Tibial nerve (tissue), 4 donors: ENCODE measurements around the gene SLC16A12.

Experiments used
- EP300 ChIP-seq, 2 donors: sonication (generic); formaldehyde crosslinking; IDR thresholded peaks; one replicate each; pipeline ENCODE4 v1.6.1; 2017; ENCODE audit warnings: antibody characterized with exemption in 2 of 2, mild to moderate bottlenecking in 1 of 2
- POLR2A ChIP-seq, 2 donors: fragments of 450-650 bp; IDR thresholded peaks; one replicate each; pipeline ENCODE4 v1.6.1; 2017; ENCODE audit warnings: antibody characterized with exemption in 2 of 2, mild to moderate bottlenecking in 2 of 2, moderate library complexity in 2 of 2
- TF ChIP-seq, protein P1 (sequence below), 5 experiments: fragments of 200-600 bp in 3 of 5; fragments of 450-650 bp in 2 of 5; sonication (generic) in 3 of 5; IDR thresholded peaks; one replicate each; pipeline ENCODE4 v1.5.1; 2016 to 2019; ENCODE audit warnings: antibody characterized with exemption in 5 of 5, mild to moderate bottlenecking in 3 of 5, moderate library complexity in 2 of 5

DNA sequence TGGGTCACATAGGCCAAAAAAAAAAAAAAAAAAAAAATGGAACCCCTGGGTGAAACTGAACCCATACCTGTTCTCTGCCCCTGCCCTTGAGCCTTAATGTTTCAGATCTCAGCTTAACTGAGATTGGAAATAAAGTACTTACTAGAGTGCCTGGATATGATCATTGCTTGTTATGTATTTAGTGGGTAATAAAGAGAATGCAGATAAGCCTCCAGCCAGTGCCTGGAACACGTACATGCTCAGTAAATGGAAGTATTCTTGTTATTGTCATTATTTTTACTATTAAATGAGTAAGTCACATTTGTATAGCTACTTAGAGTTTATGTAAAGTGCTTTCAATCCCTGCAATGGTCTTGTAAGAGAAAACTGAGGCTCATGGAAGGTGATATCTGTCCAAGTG lies 14.7 kb downstream of the SLC16A12 start:
- TF ChIP-seq, protein P1, sequence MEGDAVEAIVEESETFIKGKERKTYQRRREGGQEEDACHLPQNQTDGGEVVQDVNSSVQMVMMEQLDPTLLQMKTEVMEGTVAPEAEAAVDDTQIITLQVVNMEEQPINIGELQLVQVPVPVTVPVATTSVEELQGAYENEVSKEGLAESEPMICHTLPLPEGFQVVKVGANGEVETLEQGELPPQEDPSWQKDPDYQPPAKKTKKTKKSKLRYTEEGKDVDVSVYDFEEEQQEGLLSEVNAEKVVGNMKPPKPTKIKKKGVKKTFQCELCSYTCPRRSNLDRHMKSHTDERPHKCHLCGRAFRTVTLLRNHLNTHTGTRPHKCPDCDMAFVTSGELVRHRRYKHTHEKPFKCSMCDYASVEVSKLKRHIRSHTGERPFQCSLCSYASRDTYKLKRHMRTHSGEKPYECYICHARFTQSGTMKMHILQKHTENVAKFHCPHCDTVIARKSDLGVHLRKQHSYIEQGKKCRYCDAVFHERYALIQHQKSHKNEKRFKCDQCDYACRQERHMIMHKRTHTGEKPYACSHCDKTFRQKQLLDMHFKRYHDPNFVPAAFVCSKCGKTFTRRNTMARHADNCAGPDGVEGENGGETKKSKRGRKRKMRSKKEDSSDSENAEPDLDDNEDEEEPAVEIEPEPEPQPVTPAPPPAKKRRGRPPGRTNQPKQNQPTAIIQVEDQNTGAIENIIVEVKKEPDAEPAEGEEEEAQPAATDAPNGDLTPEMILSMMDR (IDR thresholded peaks at IDR 0.05) = no peak
- TF ChIP-seq POLR2A (IDR thresholded peaks at IDR 0.05) (no peak), EP300 (IDR thresholded peaks at IDR 0.05) (no peak)
